SK-MEL-5 (cell line): ENCODE measurements around the gene UNCX. TPM values are rescaled to one million over a fixed set of nuclear protein-coding genes. Genes with fewer than 3 reads are reported as not detected.
"Not testable (repeated sequence)": the region's sequence is repeated elsewhere in the genome, so short reads cannot be mapped to it uniquely, and the experiment has no call there.

Experiments
- DNase-seq: peaks from one replicate; pipeline ENCODE4 v3.0.0-alpha.2; 2016; ENCODE audit warnings: low read depth, low spot score
- in situ Hi-C: cut with HindIII; loops from 2 replicates; pipeline ENCODE4 v1.10.0; 2016; ENCODE audit warnings: low sequenced_read_pairs, high pct_unique_total_duplicates, low pct_unique_long_range_greater_than_20kb
- polyA plus RNA-seq, 2 experiments: library from polyadenylated mRNA; depleted of rRNA; stranded (reverse); fragments of >200 nt; gene quantifications; 2 replicates each; pipeline ENCODE4 v1.2.3, GENCODE V29; 2015
- total RNA-seq: library from RNA; depleted of rRNA; stranded (reverse); fragments of >200 nt; shearing (Covaris generic); gene quantifications from 2 replicates; pipeline ENCODE4 v1.2.3, GENCODE V29; 2014; rRNA removed

The UNCX gene
- total RNA-seq = not detected in 2 replicates
- polyA plus RNA-seq (2015; cell fraction: cytosol; rRNA removed) = not detected in 2 replicates
- polyA plus RNA-seq (2015; cell fraction: nucleus; rRNA removed) = 0.16 TPM in 1 of 2 replicates, not detected in the other

GRCh38 chr7:1232623-1233332, at the start of gene UNCX:
Gene UNCX (plus strand): TSS chr7:1232872. CDS start chr7:1233018, 146 bp downstream.
- no peak for DNase-seq
- in situ Hi-C loops = no loop called here

DNA sequence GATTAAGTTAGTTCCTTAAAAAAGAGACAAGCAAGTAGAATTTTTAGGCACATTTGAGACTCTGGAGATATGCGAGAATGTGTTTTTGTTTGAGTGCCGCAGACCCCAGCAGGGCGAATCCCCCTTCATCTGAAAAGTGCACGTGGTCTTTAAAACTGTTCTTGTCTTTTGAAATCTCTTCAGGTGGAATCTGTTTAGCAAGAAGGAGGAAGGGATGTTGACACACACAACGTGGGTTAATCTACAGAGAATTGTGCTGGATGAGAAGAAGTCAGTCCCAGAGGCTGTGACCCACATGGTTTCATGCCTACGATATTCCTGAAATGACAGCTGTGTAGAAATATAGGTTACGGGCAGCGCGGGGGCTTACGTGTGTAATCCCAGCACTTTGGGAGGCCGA, 45.5 kb upstream of the UNCX start:
- no peak for DNase-seq
- in situ Hi-C loops = no loop called here

DNA sequence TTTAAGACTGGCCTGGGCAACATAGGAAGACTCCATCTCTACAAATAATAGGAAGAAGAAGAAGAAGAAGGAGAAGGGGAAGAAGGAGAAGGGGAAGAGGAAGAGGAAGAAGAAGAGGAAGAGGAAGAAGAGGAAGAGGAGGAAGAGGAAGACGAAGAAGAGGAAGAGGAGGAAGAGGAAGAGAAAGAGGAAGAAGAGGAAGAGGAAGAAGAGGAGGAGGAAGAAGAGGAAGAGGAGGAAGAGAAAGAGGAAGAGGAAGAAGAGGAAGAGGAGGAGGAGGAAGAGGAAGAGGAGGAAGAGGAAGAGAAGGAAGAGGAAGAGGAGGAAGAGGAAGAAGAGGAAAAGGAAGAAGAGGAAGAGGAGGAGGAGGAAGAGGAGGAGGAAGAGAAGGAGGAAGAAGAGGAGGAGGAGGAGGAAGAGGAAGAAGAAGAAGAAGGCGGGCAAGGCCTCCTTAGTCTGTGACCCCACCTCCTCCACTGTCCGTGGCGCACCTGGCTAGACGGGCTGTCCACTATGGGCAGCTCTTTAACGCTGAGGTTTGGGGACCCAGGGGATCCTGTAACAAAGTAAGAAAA, 43.9 kb upstream of the UNCX start:
- in situ Hi-C loops = no loop called here
- no peak for DNase-seq

DNA sequence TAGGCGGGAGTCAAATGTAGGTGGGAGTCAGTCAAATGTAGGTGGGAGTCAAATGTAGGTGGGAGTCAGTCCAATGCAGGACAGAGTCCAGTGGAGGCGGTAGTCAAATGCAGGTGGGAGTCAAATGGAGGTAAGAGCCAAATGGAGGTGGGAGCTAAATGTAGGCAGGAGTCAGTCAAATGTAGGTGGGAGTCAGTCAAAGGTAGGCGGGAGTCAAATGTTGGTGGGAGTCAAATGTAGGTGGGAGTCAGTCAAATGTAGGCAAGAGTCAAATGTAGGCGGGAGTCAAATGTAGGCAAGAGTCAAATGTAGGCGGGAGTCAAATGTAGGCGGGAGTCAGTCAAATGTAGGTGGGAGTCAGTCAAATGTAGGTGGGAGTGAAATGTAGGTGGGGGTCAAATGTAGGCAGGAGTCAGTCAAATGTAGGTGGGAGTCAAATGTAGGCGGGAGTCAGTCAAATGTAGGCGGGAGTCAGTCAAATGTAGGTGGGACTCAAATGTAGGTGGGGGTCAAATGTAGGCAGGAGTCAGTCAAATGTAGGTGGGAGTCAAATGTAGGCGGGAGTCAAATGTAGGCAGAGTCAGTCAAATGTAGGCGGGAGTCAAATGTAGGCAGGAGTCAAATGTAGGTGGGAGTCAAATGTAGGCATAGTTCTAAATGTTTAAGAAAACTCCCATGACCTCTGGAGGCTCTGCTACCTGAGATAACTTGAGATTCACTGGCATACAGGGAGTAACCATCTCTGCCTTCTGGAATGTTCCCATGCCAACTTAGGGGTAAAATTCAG, 42.5 kb upstream of the UNCX start:
- in situ Hi-C loops = no loop called here
- no peak for DNase-seq

DNA sequence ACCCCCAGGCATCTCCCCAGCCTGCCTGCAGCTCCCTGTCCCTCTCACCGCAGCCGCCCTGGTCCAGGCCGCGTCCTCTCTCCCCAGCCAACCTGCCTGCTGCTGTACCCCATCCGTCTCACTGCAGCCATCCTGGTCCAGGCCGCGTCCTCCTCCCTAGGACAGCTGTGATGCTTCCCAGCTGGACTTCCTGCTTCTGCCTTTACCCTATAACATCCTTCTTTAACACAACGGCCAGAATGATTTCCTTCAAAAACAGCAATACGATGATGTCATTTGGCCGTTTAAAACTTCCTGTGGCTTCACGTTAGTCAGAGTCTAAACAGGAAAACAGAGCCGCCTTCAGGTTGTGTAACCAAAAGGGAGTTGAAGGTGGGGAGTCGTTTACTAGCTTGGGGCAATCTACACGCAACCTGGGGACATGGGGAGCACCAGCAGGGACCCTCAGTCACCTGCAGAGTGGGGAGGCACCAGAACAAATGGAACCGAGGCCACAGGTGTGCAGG, 40.4 kb upstream of the UNCX start:
- in situ Hi-C loops = no loop called here

GRCh38 chr7:1193593-1194424, 38.9 kb upstream of the UNCX start:
- in situ Hi-C loops = no loop called here
- peak; percentile 77 for DNase-seq

More for the DNA sequence above, 40.4 kb upstream of the UNCX start:
- DNase-seq = no peak

DNA sequence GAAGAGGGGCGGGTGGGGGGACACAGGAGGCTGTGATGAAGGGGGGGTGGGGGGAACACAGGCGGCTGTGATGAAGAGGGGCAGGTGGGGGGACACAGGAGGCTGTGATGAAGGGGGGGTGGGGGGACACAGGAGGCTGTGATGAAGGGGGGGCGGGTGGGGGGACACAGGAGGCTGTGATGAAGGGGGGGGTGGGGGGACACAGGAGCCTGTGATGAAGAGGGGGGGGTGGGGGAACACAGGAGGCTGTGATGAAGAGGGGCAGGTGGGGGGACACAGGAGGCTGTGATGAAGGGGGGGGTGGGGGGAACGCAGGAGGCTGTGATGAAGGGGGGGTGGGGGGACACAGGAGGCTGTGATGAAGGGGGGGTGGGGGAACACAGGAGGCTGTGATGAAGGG, 36.2 kb upstream of the UNCX start:
- in situ Hi-C loops, DNase-seq: not testable (repeated sequence)

DNA sequence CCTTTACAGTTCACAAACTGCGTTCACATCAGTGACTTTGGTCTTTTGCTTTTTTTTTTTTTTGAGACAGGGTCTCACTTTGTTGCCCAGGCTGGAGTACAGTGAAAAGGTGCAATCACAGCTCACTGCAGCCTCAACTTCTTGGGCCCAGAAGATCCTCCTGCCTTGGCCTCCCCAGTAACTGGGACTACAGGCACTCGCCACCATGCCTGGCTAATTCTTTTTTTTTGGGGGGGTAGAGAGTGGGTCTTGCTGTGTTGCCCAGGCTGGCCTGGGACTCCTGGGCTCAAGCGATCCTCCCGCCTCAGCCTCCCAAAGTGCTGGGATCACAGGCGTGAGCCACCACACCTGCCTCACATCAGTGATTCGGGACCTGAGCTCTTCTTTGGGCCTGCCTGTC, 35.7 kb upstream of the UNCX start:
- in situ Hi-C loops = no loop called here
- no peak for DNase-seq

DNA sequence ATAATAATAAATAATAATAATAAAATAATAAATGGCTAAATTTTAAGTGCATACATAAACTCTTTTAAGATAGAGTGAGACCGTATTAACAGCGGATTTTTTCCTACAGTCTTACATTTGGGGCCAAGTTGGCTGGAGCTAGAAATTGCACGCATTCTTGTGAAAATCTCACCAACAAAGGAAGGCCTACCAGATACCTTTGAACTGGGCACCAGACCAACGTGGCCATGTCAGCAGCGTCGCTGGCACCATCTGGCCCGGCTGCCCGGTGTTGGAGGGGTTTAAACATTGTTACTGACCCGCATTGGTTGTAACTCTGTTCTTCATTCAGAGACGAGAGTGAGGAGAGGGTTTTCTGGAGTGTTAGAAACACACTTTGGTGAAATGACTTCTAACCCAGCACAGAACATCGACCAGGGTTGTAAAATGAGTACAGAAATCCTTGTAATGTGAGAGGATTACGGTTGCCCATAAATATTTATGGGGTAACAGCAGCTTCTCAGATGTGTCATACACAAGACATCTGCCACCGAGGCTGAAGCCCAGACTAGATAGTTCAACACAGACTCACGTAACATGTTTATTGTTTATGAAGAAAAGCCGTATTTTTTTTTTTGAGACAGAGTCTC, 34.6 kb upstream of the UNCX start:
- DNase-seq = no peak
- in situ Hi-C loops = no loop called here

DNA sequence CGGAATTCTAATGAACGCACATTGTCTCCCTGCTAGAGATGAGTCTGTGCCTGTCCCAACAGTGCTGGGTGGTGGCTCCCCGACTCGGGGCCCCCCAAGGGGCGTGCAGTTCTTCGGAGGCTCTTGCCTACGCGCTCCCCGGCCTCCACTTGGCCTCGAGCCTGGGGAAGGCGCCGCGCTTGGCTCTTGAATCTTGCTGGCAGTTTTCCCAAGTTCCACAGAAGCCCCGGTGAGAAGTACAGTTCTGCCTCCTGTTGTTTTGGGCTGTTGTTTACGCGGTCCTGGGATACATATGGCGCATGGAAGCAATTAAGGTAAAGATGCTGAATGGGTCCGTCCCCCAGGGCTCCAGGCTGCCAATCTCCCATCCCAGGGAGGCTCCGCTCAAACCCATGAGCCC, 32.6 kb upstream of the UNCX start:
- in situ Hi-C loops = no loop called here
- no peak for DNase-seq

DNA sequence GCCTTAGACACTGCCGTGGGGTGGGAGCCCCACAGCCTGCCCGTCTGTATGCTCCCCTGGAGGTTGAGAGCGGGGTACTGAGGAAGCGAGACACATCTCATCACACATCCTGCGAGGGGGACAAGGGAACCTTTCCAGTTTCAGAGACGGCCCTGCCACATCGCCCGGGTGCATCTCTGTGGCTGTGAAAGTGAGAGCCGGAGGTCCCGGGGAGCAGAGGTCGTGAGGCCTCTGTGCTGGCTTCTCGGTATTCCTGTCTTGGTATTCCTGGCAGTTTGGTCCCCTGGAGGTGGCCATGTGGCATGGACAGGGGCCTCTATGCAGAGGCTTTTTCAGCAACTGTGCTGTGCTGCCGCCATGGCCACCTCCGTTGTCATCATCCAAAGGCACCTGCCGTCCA, 30.8 kb upstream of the UNCX start:
- DNase-seq = no peak
- in situ Hi-C loops = no loop called here

DNA sequence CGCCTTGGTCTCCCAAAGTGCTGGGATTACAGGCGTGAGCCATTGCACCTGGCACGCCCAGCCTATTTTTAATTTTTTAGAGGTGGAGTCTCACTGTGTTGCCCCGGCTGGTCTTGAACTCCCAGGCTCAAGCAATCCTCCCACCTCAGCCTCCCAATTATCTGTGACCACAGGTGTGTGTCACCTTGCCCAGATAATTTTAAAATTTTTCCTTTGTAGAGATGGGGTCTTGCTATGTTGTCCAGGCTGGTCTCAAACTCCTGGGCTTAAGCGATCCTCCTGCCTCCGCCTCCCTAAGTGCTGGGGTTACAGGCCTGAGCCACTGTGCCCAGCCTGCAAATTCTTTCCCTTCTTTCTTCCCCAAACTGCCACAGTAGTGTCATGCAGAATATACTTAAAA, 29.8 kb upstream of the UNCX start:
- DNase-seq, in situ Hi-C loops: not testable (repeated sequence)

DNA sequence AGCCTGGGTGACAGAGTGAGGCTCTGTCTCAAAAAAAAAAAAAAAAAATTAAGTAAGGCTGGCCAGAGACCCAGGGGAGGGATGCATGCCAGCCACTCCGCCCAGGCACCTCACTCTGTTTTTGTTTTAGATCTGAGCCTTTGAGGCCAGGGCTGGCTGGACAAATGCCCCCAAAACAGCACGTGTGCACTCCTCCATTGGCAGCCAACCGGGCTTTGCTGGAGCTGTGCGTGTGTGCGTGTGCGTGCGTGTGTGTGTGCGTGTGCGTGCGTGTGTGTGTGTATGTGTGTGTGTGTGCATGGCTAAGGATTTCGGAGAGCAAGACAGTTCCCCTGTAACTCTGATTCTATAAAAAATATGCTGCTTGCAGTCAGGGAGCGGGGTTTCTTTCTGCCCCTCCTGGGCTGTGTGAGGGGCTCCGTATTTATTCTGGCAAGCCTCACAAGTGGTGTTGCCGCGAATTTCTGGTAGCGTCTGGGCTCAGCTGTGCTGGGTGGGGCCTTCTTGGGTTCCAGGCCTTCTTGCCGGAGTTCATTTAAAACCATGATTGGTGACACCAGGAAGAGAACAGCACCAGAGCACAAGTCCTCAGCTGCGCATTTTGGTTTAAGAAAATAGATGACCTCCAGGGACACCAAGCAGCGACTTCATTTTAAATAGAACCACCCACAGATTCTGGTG, 28.1 kb upstream of the UNCX start:
- in situ Hi-C loops = no loop called here

DNA sequence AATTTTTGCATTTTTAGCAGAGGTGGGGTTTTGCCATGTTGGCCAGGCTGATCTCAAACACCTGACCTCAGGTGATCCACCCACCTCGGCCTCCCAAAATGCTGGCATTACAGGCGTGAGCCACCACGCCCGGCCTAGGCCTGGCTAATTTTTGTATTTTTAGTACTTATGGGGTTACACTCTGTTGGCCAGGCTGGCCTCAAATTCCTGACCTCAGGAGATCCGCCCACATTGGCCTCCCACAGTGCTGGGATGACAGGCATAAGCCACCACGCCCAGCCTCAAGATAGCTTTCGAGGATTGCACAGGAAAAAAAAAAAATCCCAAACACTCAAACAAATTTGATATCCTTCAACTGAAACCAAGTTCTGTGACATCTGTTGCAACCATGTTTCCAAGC, 26.9 kb upstream of the UNCX start:
- DNase-seq, in situ Hi-C loops: not testable (repeated sequence)

More for the DNA sequence above, 28.1 kb upstream of the UNCX start:
- no peak for DNase-seq

DNA sequence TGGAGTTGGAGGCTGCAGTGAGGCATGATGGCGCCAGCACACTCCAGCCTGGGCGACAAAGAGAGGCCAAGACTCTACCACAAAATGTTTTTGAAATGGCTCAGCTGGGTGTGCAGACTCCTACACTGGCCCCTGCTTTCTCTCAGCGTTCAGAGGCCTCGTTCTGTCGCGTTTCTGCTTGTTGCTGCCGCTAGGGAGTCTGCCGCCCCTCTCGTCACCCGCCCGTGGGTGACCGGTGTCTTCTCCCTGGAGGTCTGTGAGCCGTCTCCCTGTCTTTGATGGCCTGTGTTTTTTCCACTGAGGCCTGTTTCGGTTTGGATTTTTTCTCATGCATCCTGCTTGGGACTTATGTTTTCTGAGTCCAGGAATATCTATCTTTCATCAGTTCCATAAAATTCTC, 23.6 kb upstream of the UNCX start:
- in situ Hi-C loops = no loop called here

GRCh38 chr7:1210321-1210978, 22.2 kb upstream of the UNCX start:
- DNase-seq = no peak
- in situ Hi-C loops = no loop called here

More for the DNA sequence above, 23.6 kb upstream of the UNCX start:
- DNase-seq = no peak
